GM19240 (cell line): ENCODE measurements around the gene COQ8A.

Experiments
- DNase-seq: peaks from one replicate; pipeline ENCODE4 v3.0.0; 2011; ENCODE audit warnings: low spot score; ENCODE audit not compliant: insufficient read length

The COQ8A gene

GRCh38 chr1:226940029-226940805 is at the start of gene COQ8A:
COQ8A (plus strand) TSS chr1:226940294; CDS start chr1:226961386, 21,092 bp downstream.
- peak; percentile 92 for DNase-seq

GRCh38 chr1:226890331-226891108 is 49.6 kb upstream of the COQ8A start:
- no peak for DNase-seq

- DNase-seq, result no peak
Measured at GRCh38 chr1:226891346-226891745, 48.7 kb upstream of the COQ8A start.

- DNase-seq, result no peak
Measured at GRCh38 chr1:226891846-226892523, 48.1 kb upstream of the COQ8A start.

- no peak for DNase-seq
Measured at GRCh38 chr1:226892524-226892875, 47.6 kb upstream of the COQ8A start.

- no peak for DNase-seq
Measured at GRCh38 chr1:226893936-226894335, 46.2 kb upstream of the COQ8A start.

GRCh38 chr1:226894826-226895225 is 45.3 kb upstream of the COQ8A start:
- no peak for DNase-seq

GRCh38 chr1:226895644-226896043 is 44.5 kb upstream of the COQ8A start:
- no peak for DNase-seq

- DNase-seq, result no peak
Measured at GRCh38 chr1:226898246-226898645, 41.8 kb upstream of the COQ8A start.

GRCh38 chr1:226901421-226901820 is 38.7 kb upstream of the COQ8A start:
- no peak for DNase-seq

GRCh38 chr1:226902601-226903000 is 37.5 kb upstream of the COQ8A start:
- DNase-seq, result no peak

- DNase-seq, result no peak
Measured at GRCh38 chr1:226903819-226904716, 36.0 kb upstream of the COQ8A start.

GRCh38 chr1:226904772-226905171 is 35.3 kb upstream of the COQ8A start:
- no peak for DNase-seq

GRCh38 chr1:226908419-226908818 is 31.7 kb upstream of the COQ8A start:
- DNase-seq, result no peak

GRCh38 chr1:226908913-226909312 is 31.2 kb upstream of the COQ8A start:
- DNase-seq, result no peak

- peak; percentile 41 for DNase-seq
Measured at GRCh38 chr1:226912587-226913176, 27.4 kb upstream of the COQ8A start.

- no peak for DNase-seq
Measured at GRCh38 chr1:226915672-226915995, 24.5 kb upstream of the COQ8A start.

GRCh38 chr1:226916497-226916896 is 23.6 kb upstream of the COQ8A start:
- no peak for DNase-seq

- no peak for DNase-seq
Measured at GRCh38 chr1:226919587-226919986, 20.5 kb upstream of the COQ8A start.

GRCh38 chr1:226919995-226920394 is 20.1 kb upstream of the COQ8A start:
- no peak for DNase-seq

- DNase-seq, result no peak
Measured at GRCh38 chr1:226920446-226920894, 19.6 kb upstream of the COQ8A start.
